Neural progenitor cell (in vitro differentiated cells): ENCODE measurements around the gene LAMA1.

Experiments used
- EZH2 ChIP-seq: fragments of 200-600 bp; sonication (generic); IDR thresholded peaks from 2 replicates; pipeline ENCODE4 v1.6.1; 2017; ENCODE audit warnings: antibody characterized with exemption, mild to moderate bottlenecking, moderate library complexity
- EZH2phosphoT487 ChIP-seq: fragments of 200-600 bp; sonication (generic); IDR thresholded peaks from 2 replicates; pipeline ENCODE4 v1.6.1; 2017; ENCODE audit warnings: antibody characterized with exemption
- TF ChIP-seq, protein P1 (sequence below): fragments of 200-600 bp; sonication (generic); IDR thresholded peaks from 2 replicates; pipeline ENCODE4 v1.5.1; 2017; ENCODE audit warnings: antibody characterized with exemption, mild to moderate bottlenecking

- TF ChIP-seq, protein P1, sequence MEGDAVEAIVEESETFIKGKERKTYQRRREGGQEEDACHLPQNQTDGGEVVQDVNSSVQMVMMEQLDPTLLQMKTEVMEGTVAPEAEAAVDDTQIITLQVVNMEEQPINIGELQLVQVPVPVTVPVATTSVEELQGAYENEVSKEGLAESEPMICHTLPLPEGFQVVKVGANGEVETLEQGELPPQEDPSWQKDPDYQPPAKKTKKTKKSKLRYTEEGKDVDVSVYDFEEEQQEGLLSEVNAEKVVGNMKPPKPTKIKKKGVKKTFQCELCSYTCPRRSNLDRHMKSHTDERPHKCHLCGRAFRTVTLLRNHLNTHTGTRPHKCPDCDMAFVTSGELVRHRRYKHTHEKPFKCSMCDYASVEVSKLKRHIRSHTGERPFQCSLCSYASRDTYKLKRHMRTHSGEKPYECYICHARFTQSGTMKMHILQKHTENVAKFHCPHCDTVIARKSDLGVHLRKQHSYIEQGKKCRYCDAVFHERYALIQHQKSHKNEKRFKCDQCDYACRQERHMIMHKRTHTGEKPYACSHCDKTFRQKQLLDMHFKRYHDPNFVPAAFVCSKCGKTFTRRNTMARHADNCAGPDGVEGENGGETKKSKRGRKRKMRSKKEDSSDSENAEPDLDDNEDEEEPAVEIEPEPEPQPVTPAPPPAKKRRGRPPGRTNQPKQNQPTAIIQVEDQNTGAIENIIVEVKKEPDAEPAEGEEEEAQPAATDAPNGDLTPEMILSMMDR: no peak
- TF ChIP-seq EZH2 (no peak), EZH2phosphoT487 (no peak)
Observed at GRCh38 chr18:6954501-6954900, 163.1 kb downstream of the LAMA1 start.
